HUDEP-2 (cell line): ENCODE measurements around the gene CFAP45.

ENCODE experiments used
- DNase-seq, 76 experiments: peaks; one replicate each; lab custom pipeline; 2025; ENCODE audit not compliant: unreplicated experiment in 76 of 76; lab: John Stamatoyannopoulos, UW

The CFAP45 gene

GRCh38 chr1:159830722-159831121, 69.2 kb downstream of the CFAP45 start:
- DNase-seq = no peak

DNA sequence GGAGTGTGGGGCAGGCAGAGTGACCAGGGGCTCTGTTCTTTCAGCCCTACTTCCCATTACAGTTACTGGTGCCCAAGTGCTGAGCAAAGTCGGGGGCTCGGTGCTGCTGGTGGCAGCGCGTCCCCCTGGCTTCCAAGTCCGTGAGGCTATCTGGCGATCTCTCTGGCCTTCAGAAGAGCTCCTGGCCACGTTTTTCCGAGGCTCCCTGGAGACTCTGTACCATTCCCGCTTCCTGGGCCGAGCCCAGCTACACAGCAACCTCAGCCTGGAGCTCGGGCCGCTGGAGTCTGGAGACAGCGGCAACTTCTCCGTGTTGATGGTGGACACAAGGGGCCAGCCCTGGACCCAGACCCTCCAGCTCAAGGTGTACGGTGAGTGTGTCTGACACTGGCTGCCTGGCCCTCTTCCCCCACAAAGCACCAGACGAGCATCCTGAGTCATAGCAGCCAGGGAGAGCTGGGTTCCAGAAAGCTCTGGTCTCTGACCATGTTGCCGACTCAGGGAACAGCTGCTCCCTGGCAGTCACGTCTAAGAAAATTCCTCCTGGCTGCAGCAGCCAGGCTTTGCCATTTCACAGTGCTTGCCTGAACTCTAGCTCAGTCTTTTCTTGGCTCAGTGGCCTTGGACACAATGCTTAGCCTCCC, 70.0 kb downstream of the CFAP45 start:
- no peak for DNase-seq

GRCh38 chr1:159829273-159829634, 70.7 kb downstream of the CFAP45 start:
- DNase-seq = peak in 11 of 76 experiments; percentile 1 to 32 (median 6)

- no peak for DNase-seq
These were observed 71.2 kb downstream of the CFAP45 start for GRCh38 chr1:159828581-159829272.

- DNase-seq = no peak
These were observed 71.8 kb downstream of the CFAP45 start for GRCh38 chr1:159828176-159828575.

- no peak for DNase-seq
These were observed 72.4 kb downstream of the CFAP45 start for GRCh38 chr1:159827549-159827948.

DNA sequence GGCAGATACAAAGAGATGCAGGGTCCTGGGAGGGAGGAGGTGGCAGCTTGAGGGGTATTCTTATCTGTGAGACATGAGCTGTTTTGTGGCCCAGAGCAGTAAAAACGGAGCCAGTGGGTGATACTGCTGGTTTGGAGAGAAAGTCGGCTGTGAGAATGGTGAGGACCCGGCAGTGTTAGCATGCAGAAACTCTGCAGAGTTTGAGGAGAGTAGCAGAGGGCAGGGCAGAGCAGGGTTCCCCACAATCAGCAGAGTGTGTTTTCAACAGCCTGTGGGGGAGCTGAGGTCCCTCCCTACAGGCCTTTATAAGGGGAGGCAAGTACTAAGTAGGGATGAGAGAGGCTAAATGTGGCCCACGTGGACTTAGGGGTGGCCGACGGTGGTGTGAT, 72.9 kb downstream of the CFAP45 start:
- no peak for DNase-seq

- no peak for DNase-seq
These were observed 73.4 kb downstream of the CFAP45 start, which contains the start of gene SLAMF8 for GRCh38 chr1:159826441-159827101. Gene SLAMF8, plus strand, starts transcription at chr1:159826873. Its CDS starts 26 bp downstream, at chr1:159826899.

GRCh38 chr1:159825564-159825963, 74.4 kb downstream of the CFAP45 start:
- no peak for DNase-seq

DNA sequence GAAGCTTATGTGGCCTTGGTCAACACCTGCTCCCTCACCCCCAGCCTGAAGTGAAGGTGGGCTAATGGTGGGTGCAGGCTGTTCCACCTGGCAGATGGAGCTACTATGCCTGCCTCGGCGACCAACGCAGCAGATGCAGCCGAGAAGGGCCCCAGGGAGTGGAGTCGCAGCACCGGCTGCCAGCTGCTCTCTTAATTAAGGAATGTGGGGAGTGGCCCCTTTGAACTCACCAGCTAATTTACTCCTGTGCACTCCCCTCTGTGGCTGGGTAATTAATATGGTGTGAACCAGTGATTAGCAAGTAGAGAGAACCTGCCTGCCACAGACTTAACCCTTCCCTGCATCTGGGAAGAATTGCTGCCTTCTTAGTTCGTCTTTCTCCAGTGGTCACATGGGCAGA, 76.6 kb downstream of the CFAP45 start:
- no peak for DNase-seq
